ENCODE data around the gene COL3A1.

Gene COL3A1

DNA sequence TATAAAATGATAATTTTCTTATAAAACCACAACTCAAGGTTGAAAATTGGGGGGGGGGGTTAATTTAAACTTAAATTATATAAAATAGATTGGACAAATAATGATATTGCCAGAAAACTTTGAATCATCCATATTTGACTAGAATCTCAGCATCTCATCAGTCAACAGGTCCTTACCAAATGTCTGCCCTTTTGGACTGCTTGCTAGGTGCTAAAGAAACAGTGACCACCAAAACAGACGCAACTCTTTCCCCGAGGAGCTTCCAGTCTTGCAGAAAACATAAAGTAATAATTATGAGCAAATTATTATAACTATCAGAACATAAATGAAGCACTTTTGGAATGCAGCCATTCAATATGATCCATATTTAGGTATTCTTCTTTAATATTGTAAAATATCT lies 8.6 kb upstream of the COL3A1 start:
- TF ChIP-seq CTCF (IDR thresholded peaks at IDR 0.05; ENCODE audit: insufficient read depth, missing control alignments) = no peak
- FAIRE-seq (no peak), DNase-seq (ENCODE audit: insufficient read length, low spot score) (no peak)

- TF ChIP-seq CTCF (IDR thresholded peaks at IDR 0.05; ENCODE audit: insufficient read depth, missing control alignments) = no peak
- DNase-seq (ENCODE audit: insufficient read length, low spot score) (no peak), FAIRE-seq (no peak)
Observed at GRCh38 chr2:188966079-188966571, 8.0 kb upstream of the COL3A1 start.

- FAIRE-seq (no peak), DNase-seq (ENCODE audit: insufficient read length, low spot score) (no peak)
- TF ChIP-seq CTCF (IDR thresholded peaks at IDR 0.05; ENCODE audit: insufficient read depth, missing control alignments) = no peak
Observed at GRCh38 chr2:188966728-188967440, 7.3 kb upstream of the COL3A1 start.

DNA sequence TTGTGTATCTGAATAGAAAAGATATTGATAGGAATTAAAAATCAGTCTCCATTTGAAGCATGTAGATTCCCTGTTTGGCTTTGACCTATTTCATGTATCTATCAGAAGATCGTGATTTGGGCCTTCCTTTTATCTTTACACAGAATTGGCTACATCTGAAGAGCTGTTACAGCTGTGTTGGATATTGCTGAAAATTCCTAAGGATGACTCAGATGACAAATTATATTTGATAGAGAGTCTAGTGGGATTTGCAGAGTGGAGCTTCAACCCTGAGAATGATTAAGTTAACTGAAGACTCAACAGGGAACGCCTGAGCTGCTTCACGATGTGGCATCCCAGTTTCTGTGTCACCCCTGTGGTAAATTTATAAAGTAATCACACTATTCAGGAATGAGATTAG lies 4.9 kb upstream of the COL3A1 start:
- no peak for TF ChIP-seq CTCF (IDR thresholded peaks at IDR 0.05; ENCODE audit: insufficient read depth, missing control alignments)
- no peak for DNase-seq (ENCODE audit: insufficient read length, low spot score)
- no peak for FAIRE-seq

- no peak for FAIRE-seq
- DNase-seq (ENCODE audit: insufficient read length, low spot score) = no peak
Observed at GRCh38 chr2:188969651-188970050, 4.5 kb upstream of the COL3A1 start.

GRCh38 chr2:188970211-188970610 lies 4.0 kb upstream of the COL3A1 start:
- no peak for DNase-seq (ENCODE audit: insufficient read length, low spot score)
- TF ChIP-seq CTCF (IDR thresholded peaks at IDR 0.05; ENCODE audit: insufficient read depth, missing control alignments) = no peak
- no peak for FAIRE-seq

More at GRCh38 chr2:188969651-188970050, 4.5 kb upstream of the COL3A1 start:
- TF ChIP-seq CTCF (IDR thresholded peaks at IDR 0.05; ENCODE audit: insufficient read depth, missing control alignments) = no peak

- TF ChIP-seq CTCF (IDR thresholded peaks at IDR 0.05; ENCODE audit: insufficient read depth, missing control alignments) = no peak
- FAIRE-seq (no peak), DNase-seq (ENCODE audit: insufficient read length, low spot score) (no peak)
Observed at GRCh38 chr2:188971432-188971861, 2.7 kb upstream of the COL3A1 start.
